Right lobe of liver (tissue), 4 donors: ENCODE results near the gene PPP1R13L.

Experiments used
- POLR2A ChIP-seq: fragments of 450-650 bp; IDR thresholded peaks from one replicate; pipeline ENCODE4 v1.6.1; 2017; ENCODE audit warnings: antibody characterized with exemption, mild to moderate bottlenecking
- TF ChIP-seq, protein P1 (sequence below), 4 donors: fragments of 200-600 bp in 3 of 4; fragments of 450-650 bp in 1 of 4; IDR thresholded peaks; one replicate each; pipeline versions ENCODE4 v1.5.1 to v1.8.0; 2016 to 2022; ENCODE audit warnings: antibody characterized with exemption in 4 of 4, mild to moderate bottlenecking in 2 of 4
- donor health status: DM: no; HTN: no; CAD: no.
- donor health status: DM: no; HTN: no; CAD: no.
- donor health status: DM: no; HTN: yes; CAD: no.

- TF ChIP-seq POLR2A, result no peak
- TF ChIP-seq, protein P1, sequence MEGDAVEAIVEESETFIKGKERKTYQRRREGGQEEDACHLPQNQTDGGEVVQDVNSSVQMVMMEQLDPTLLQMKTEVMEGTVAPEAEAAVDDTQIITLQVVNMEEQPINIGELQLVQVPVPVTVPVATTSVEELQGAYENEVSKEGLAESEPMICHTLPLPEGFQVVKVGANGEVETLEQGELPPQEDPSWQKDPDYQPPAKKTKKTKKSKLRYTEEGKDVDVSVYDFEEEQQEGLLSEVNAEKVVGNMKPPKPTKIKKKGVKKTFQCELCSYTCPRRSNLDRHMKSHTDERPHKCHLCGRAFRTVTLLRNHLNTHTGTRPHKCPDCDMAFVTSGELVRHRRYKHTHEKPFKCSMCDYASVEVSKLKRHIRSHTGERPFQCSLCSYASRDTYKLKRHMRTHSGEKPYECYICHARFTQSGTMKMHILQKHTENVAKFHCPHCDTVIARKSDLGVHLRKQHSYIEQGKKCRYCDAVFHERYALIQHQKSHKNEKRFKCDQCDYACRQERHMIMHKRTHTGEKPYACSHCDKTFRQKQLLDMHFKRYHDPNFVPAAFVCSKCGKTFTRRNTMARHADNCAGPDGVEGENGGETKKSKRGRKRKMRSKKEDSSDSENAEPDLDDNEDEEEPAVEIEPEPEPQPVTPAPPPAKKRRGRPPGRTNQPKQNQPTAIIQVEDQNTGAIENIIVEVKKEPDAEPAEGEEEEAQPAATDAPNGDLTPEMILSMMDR (IDR thresholded peaks at IDR 0.05), result no peak
Measured at GRCh38 chr19:45349126-45349415, 55.8 kb downstream of the PPP1R13L start.
